Transverse colon (tissue), 4 donors: Measurements from ENCODE around the gene SIK3. TPM values are rescaled to one million over a fixed set of nuclear protein-coding genes. Genes with fewer than 3 reads are reported as not detected.
A peak's percentile ranks its signal among the peaks of the same experiment; 100 is the strongest.

ENCODE experiments used
- DNase-seq: peaks from one replicate; pipeline ENCODE4 v3.0.0-alpha.2; 2019
- H3K27ac ChIP-seq, 4 donors: fragments of 200-600 bp; sonication (generic); 2 replicates each; pipeline ENCODE4 v1.5.1; 2016 to 2018; ENCODE audit warnings: inconsistent platforms in 4 of 4
- H3K27me3 ChIP-seq: fragments of 200-600 bp; sonication (generic); 2 replicates; pipeline ENCODE4 v1.5.1; 2017; ENCODE audit warnings: inconsistent platforms
- H3K36me3 ChIP-seq, 4 donors: fragments of 200-600 bp; sonication (generic); 2 replicates each; pipeline ENCODE4 v1.5.1; 2017 to 2019; ENCODE audit warnings: inconsistent platforms in 4 of 4
- H3K4me1 ChIP-seq, 4 donors: fragments of 200-600 bp; sonication (generic); 2 replicates each; pipeline ENCODE4 v1.5.1; 2017 to 2020; ENCODE audit warnings: inconsistent platforms in 4 of 4
- H3K4me3 ChIP-seq, 4 donors: fragments of 200-600 bp; sonication (generic); 1 replicate in 1 of 4; 2 replicates in 3 of 4; pipeline versions ENCODE4 v1.5.1 to v1.6.1; 2017 to 2019; ENCODE audit warnings: inconsistent platforms in 4 of 4
- H3K9me3 ChIP-seq, 2 donors: fragments of 200-600 bp; sonication (generic); 2 replicates each; pipeline ENCODE4 v1.5.1; 2017 to 2019; ENCODE audit warnings: inconsistent platforms in 2 of 2
- CTCF ChIP-seq, 5 experiments: fragments of 200-600 bp in 3 of 5; fragments of 450-650 bp in 2 of 5; sonication (generic) in 3 of 5; IDR thresholded peaks; 1 replicate in 2 of 5; 2 replicates in 3 of 5; pipeline ENCODE4 v1.5.1; 2016 to 2017; ENCODE audit warnings: antibody characterized with exemption in 5 of 5, inconsistent platforms in 3 of 5, mild to moderate bottlenecking in 2 of 5, moderate library complexity in 1 of 5
- EP300 ChIP-seq: sonication (generic); formaldehyde crosslinking; IDR thresholded peaks from one replicate; pipeline ENCODE4 v1.6.1; 2017; ENCODE audit warnings: antibody characterized with exemption, low read depth
- POLR2A ChIP-seq: fragments of 450-650 bp; IDR thresholded peaks from one replicate; pipeline ENCODE4 v1.6.1; 2016; ENCODE audit warnings: antibody characterized with exemption, mild to moderate bottlenecking, moderate library complexity
- POLR2AphosphoS5 ChIP-seq, 3 donors: sonication (generic); formaldehyde crosslinking; IDR thresholded peaks; one replicate each; pipeline ENCODE4 v1.6.1; 2016; ENCODE audit warnings: antibody characterized with exemption in 3 of 3
- WGBS, 2 donors: methylation state at CpG; one replicate each; pipeline ENCODE4 v1.1.5; 2018; ENCODE audit warnings: low coverage in 1 of 2; 5-methylcytosine and 5-hydroxymethylcytosine counted together
- in situ Hi-C, 4 donors: fragments of 200-750 bp; cut with MboI; loops; one replicate each; pipeline versions ENCODE4 v1.15.0 to v1.15.1; 2017; ENCODE audit warnings: low sequenced_read_pairs in 3 of 4, low pct_ligation_motif_present in 1 of 4, low pct_unique_long_range_greater_than_20kb in 1 of 4
- intact Hi-C: fragments of 100-400 bp; cut with DNase I; formaldehyde crosslinking; loops from one replicate; pipeline ENCODE4 v1.15.1; 2023; ENCODE audit warnings: low total_unique reads
- total RNA-seq, 4 donors: library from RNA; depleted of rRNA; stranded (reverse); fragments of >200 nt; gene quantifications; one replicate each; pipeline ENCODE4 v1.1.0, GENCODE V29; 2016

Gene SIK3
- total RNA-seq, 4 donors from 2014 or later, result 35.6 to 68.6 (median 38.9) TPM

GRCh38 chr11:116853461-116854073 is 244.7 kb downstream of the SIK3 start:
- in situ Hi-C loops, result no loop called here
- no peaks in the 10 kb centered on the region for H3K27me3 ChIP-seq
- H3K9me3 ChIP-seq, result no peaks in the 10 kb centered on the region
- peak; percentile 48 for DNase-seq
- TF ChIP-seq EP300, result no peak
- TF ChIP-seq POLR2A, result no peak
- peak in 1 of 3 donors; percentile 13 for TF ChIP-seq POLR2AphosphoS5 (IDR thresholded peaks at IDR 0.05)
- no peak for TF ChIP-seq CTCF (IDR thresholded peaks at IDR 0.05)
- peaks cover 0 to 19% (median 4%) of the 10 kb centered on the region in 4 donors for H3K36me3 ChIP-seq
- intact Hi-C loops, result no loop called here
- peak overlapping the region; percentile 65 to 75 (median 69) for H3K27ac ChIP-seq
- H3K4me3 ChIP-seq, result no peak overlapping the region
- 17 to 28% methylated on average over 1 to 6 of the region's 6 CpGs for WGBS, 2 donors
- peaks cover 14 to 41% (median 33%) of the 10 kb centered on the region in 4 donors for H3K4me1 ChIP-seq

- H3K4me3 ChIP-seq, result no peak overlapping the region
- peaks cover 14 to 41% (median 33%) of the 10 kb centered on the region in 4 donors for H3K4me1 ChIP-seq
- 42 to 49% methylated on average over 4 to 5 of the region's 5 CpGs for WGBS, 2 donors
- DNase-seq, result peak; percentile 42
- no peaks in the 10 kb centered on the region for H3K27me3 ChIP-seq
- peak; percentile 30 for TF ChIP-seq POLR2A
- TF ChIP-seq CTCF (IDR thresholded peaks at IDR 0.05), result no peak
- TF ChIP-seq POLR2AphosphoS5 (IDR thresholded peaks at IDR 0.05), result peak in 2 of 3 donors; percentile 36 to 60
- no peak for TF ChIP-seq EP300
- H3K36me3 ChIP-seq, result peaks cover 0 to 13% (median 7%) of the 10 kb centered on the region in 4 donors
- no peaks in the 10 kb centered on the region for H3K9me3 ChIP-seq
- intact Hi-C loops, result no loop called here
- H3K27ac ChIP-seq, result peak overlapping the region; percentile 65 to 75 (median 69)
- in situ Hi-C loops, result no loop called here
Observed at GRCh38 chr11:116852261-116853031, 245.8 kb downstream of the SIK3 start.

- H3K27me3 ChIP-seq, result no peaks in the 10 kb centered on the region
- H3K4me3 ChIP-seq, result no peak overlapping the region
- H3K27ac ChIP-seq, result peak overlapping the region; percentile 65 to 75 (median 69)
- intact Hi-C loops (no loop called here), in situ Hi-C loops (no loop called here)
- H3K36me3 ChIP-seq, result peaks cover 0 to 21% (median 7%) of the 10 kb centered on the region in 4 donors
- H3K9me3 ChIP-seq, result no peaks in the 10 kb centered on the region
- DNase-seq, result peak; percentile 34
- 79 to 93% methylated on average over 5 to 7 of the region's 7 CpGs for WGBS, 2 donors
- TF ChIP-seq POLR2A, result no peak
- no peak for TF ChIP-seq CTCF (IDR thresholded peaks at IDR 0.05)
- TF ChIP-seq POLR2AphosphoS5 (IDR thresholded peaks at IDR 0.05), result no peak
- no peak for TF ChIP-seq EP300
- peaks cover 14 to 41% (median 33%) of the 10 kb centered on the region in 4 donors for H3K4me1 ChIP-seq
Observed at GRCh38 chr11:116851626-116852025, 246.6 kb downstream of the SIK3 start.

GRCh38 chr11:116849486-116849885 is 248.7 kb downstream of the SIK3 start:
- Histone ChIP-seq H3K27ac (no peak overlapping the region), H3K4me3 (no peak overlapping the region), H3K9me3 (no peaks in the 10 kb centered on the region), H3K36me3 (peaks cover 0 to 38% (median 15%) of the 10 kb centered on the region in 4 donors), H3K27me3 (no peaks in the 10 kb centered on the region), H3K4me1 (peaks cover 14 to 39% (median 32%) of the 10 kb centered on the region in 4 donors)
- in situ Hi-C loops, result no loop called here
- DNase-seq, result no peak
- intact Hi-C loops, result no loop called here
- TF ChIP-seq POLR2A, result no peak
- no peak for TF ChIP-seq EP300
- no peak for TF ChIP-seq POLR2AphosphoS5 (IDR thresholded peaks at IDR 0.05)
- TF ChIP-seq CTCF (IDR thresholded peaks at IDR 0.05), result no peak
- 77 to 91% methylated on average over 6 of the region's 6 CpGs for WGBS, 2 donors
